ENCODE measurements around the gene ANKRD62. TPM values are rescaled to one million over a fixed set of nuclear protein-coding genes. Genes with fewer than 3 reads are reported as not detected.

ANKRD62 gene
- total RNA-seq, 1 donor from 2014 or later: 0.17 TPM

DNA sequence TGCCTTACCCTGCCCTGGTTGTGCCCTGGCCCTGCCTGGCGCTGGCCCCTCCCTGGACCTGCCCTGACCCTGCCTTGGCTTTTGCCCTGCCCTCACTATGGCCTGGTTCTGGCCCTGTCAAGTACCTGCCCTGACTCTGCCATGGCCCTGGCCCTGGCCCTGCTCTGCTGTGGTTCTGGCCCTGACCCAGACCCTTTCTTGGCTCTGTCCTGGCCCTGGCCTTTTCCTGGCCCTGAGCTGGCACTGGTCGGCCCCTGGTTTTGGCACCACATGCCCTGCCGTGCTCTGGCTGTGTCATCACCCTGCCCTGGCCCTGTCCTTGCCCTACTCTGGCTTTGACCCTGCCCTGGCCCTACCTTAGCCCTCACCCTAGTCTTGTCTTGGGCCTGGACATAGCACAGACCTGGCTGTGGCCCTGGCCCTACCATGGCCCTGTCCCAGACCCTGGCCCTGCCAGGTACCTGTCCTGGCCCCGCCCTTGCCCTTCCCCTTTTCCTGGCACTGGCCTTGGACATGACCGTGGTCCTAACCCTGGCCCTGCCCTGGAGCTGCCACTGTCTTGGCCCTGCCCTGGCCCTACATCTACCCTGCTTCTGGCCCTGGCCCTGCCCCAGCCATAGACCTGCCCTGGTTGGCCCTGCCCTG is 4.8 kb upstream of the ANKRD62 start:
- DNase-seq: no peak
- Mint-ChIP-seq H3K36me3 (ENCODE audit: unreplicated experiment) (no peaks in the 10 kb centered on the region), H3K9me3 (ENCODE audit: unreplicated experiment) (peaks cover 14% of the 10 kb centered on the region), H3K4me3 (ENCODE audit: unreplicated experiment) (no peak overlapping the region), H3K27ac (ENCODE audit: unreplicated experiment) (no peak overlapping the region), H3K4me1 (ENCODE audit: low read depth, unreplicated experiment) (no peaks in the 10 kb centered on the region), H3K27me3 (ENCODE audit: unreplicated experiment) (peaks cover 2% of the 10 kb centered on the region)
- TF ChIP-seq, protein P1, sequence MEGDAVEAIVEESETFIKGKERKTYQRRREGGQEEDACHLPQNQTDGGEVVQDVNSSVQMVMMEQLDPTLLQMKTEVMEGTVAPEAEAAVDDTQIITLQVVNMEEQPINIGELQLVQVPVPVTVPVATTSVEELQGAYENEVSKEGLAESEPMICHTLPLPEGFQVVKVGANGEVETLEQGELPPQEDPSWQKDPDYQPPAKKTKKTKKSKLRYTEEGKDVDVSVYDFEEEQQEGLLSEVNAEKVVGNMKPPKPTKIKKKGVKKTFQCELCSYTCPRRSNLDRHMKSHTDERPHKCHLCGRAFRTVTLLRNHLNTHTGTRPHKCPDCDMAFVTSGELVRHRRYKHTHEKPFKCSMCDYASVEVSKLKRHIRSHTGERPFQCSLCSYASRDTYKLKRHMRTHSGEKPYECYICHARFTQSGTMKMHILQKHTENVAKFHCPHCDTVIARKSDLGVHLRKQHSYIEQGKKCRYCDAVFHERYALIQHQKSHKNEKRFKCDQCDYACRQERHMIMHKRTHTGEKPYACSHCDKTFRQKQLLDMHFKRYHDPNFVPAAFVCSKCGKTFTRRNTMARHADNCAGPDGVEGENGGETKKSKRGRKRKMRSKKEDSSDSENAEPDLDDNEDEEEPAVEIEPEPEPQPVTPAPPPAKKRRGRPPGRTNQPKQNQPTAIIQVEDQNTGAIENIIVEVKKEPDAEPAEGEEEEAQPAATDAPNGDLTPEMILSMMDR (IDR thresholded peaks at IDR 0.05; ENCODE audit: partially characterized antibody, unreplicated experiment): no peak

DNA sequence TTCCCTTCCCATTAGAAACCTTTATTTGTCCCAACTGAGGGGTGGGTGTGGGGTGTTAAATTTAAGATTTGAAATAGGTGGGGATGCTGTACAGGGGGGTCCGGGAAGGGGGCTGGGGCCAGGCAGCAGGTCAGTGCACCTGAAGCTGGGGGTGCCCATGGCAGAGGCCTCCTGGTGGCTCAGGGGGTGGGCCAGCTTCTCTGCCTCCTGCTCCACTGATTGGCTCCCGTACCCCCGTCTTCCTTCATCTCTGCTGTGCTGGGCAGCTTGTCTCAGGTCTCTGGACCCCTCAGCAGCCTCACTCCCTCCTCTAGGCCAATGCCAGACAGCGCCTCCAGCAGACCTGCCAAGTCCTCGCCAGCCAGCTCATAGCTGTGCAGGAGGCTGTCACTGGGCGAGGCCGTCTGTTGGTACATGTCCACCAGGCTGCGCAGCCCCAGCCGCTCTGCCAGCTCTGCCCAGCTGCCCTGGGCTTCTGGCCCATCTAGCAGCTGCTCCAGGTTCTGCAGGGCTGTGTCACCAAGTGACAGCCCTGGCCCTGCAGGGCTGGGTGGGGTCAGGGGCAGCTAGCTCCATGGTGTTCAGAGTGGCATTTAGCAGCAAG is 2.0 kb upstream of the ANKRD62 start:
- TF ChIP-seq, protein P1 (IDR thresholded peaks at IDR 0.05; ENCODE audit: partially characterized antibody, unreplicated experiment): no peak
- H3K36me3 Mint-ChIP-seq (ENCODE audit: unreplicated experiment): no peaks in the 10 kb centered on the region
- no peak overlapping the region for H3K4me3 Mint-ChIP-seq (ENCODE audit: unreplicated experiment)
- H3K27me3 Mint-ChIP-seq (ENCODE audit: unreplicated experiment): peaks cover 2% of the 10 kb centered on the region
- peaks cover 11% of the 10 kb centered on the region for H3K9me3 Mint-ChIP-seq (ENCODE audit: unreplicated experiment)
- DNase-seq: no peak
- no peaks in the 10 kb centered on the region for H3K4me1 Mint-ChIP-seq (ENCODE audit: low read depth, unreplicated experiment)
- no peak overlapping the region for H3K27ac Mint-ChIP-seq (ENCODE audit: unreplicated experiment)

DNA sequence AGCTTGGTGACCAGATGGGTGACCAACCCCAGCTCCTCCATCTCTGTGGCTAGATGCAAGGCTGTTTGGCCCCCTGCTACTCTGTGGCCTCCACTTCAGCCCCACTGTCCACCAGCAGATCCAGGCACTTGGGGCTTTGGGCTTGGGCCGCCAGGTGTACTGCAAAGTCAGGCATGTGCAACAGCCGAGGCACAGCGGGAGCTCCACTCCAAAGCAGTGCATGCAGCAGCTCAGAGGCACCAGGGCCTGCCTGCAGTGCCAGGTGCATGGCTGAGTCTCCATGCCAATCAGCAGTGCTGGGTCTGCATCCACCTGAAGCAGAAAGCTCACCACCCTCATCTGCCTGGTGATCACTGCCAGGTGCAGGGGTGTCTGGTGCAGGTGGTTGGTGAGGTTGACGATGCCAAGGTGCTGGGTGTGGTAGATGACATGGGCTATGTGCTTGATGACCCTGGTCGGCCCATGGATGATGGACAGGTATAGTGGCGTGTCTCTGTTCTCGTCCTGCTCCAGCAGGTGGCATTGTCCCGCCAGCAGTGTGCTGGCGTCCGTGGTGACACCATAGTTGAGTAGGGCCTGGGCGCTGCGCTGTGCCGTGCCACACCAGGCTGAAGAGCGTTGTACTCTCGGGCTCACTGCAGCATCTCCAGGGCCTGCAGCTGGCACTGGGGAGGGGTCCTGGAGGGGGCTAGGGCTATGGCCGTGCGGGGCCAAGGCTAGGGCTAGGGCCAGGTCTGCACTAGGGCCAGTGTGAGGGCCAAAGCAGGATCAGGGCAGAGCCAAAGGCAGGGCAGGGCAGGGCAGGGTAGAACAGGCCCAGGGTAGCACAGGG is 1.0 kb upstream of the ANKRD62 start:
- no peak for DNase-seq
- H3K27me3 Mint-ChIP-seq (ENCODE audit: unreplicated experiment): peaks cover under 1% of the 10 kb centered on the region
- no peaks in the 10 kb centered on the region for H3K4me1 Mint-ChIP-seq (ENCODE audit: low read depth, unreplicated experiment)
- no peak overlapping the region for H3K27ac Mint-ChIP-seq (ENCODE audit: unreplicated experiment)
- H3K4me3 Mint-ChIP-seq (ENCODE audit: unreplicated experiment): no peak overlapping the region
- peaks cover 9% of the 10 kb centered on the region for H3K9me3 Mint-ChIP-seq (ENCODE audit: unreplicated experiment)
- no peaks in the 10 kb centered on the region for H3K36me3 Mint-ChIP-seq (ENCODE audit: unreplicated experiment)
- TF ChIP-seq, protein P1 (IDR thresholded peaks at IDR 0.05; ENCODE audit: partially characterized antibody, unreplicated experiment): no peak

DNA sequence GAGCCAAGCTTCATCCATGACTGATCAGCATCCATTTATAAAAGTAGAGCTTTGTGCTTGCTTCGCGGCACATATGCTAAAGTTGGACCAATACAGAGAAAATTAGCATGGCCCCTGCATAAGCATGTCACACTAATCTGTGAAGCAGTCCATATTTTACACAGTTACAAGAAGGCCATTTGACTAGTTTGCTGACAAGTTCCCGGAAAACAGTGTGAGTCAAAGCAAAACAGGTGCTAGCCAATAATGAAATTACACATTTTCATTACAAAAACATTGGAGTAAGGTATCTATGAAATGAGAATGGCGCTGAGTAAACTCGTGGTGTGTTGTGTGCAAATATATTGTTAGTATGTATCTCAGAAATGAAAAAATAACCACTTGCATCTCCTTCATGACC is 4.7 kb downstream of the ANKRD62 start:
- peaks cover 2% of the 10 kb centered on the region for H3K9me3 Mint-ChIP-seq (ENCODE audit: unreplicated experiment)
- DNase-seq: no peak
- H3K27ac Mint-ChIP-seq (ENCODE audit: unreplicated experiment): no peak overlapping the region
- no peak overlapping the region for H3K4me3 Mint-ChIP-seq (ENCODE audit: unreplicated experiment)
- H3K27me3 Mint-ChIP-seq (ENCODE audit: unreplicated experiment): no peaks in the 10 kb centered on the region
- TF ChIP-seq, protein P1 (IDR thresholded peaks at IDR 0.05; ENCODE audit: partially characterized antibody, unreplicated experiment): no peak
- no peaks in the 10 kb centered on the region for H3K4me1 Mint-ChIP-seq (ENCODE audit: low read depth, unreplicated experiment)
- H3K36me3 Mint-ChIP-seq (ENCODE audit: unreplicated experiment): no peaks in the 10 kb centered on the region
